B cell (primary cell): ENCODE data around the gene IL34. TPM values are rescaled to one million over a fixed set of nuclear protein-coding genes. Genes with fewer than 3 reads are reported as not detected.

Experiments used
- ATAC-seq: fragments of 200-7000 bp; cut with Tn5 transposase; one replicate; pipeline ENCODE4 v1.10.0; 2021; ENCODE audit warnings: low read depth, mild to moderate bottlenecking, moderate number of reproducible peaks, moderate library complexity
- CTCF ChIA-PET: fragments of 350-600 bp; sonication (Branson Sonifier 250); formaldehyde crosslinking; loops from one replicate; lab custom pipeline; 2021; ENCODE audit warnings: antibody characterized with exemption, inconsistent platforms; lab: Charles Lee
- POLR2A ChIA-PET: fragments of 350-600 bp; sonication (Branson Sonifier 250); formaldehyde crosslinking; loops from one replicate; lab custom pipeline; 2021; ENCODE audit warnings: antibody characterized with exemption; lab: Charles Lee
- DNase-seq: peaks from one replicate; pipeline ENCODE4 v3.0.0; 2013
- H2AFZ ChIP-seq: 2 replicates; pipeline ENCODE4 v1.6.1; 2012; ENCODE audit warnings: mild to moderate bottlenecking, low read depth, low read length; ENCODE audit not compliant: insufficient read depth, poor library complexity, severe bottlenecking
- H3K27ac ChIP-seq, 2 donors: 1 replicate in 1 of 2; 2 replicates in 1 of 2; pipeline ENCODE4 v1.5.1; 2012 to 2013; ENCODE audit warnings: low read length in 2 of 2, mild to moderate bottlenecking in 2 of 2, moderate library complexity in 1 of 2
- H3K27me3 ChIP-seq, 4 experiments: fragments of 200-600 bp in 1 of 4; sonication (generic) in 1 of 4; replicated peaks in 1 of 4; 1 replicate in 2 of 4; 2 replicates in 2 of 4; pipeline versions ENCODE4 v1.6.1 to v1.7.0; 2013 to 2016; ENCODE audit warnings: low read length in 3 of 4, mild to moderate bottlenecking in 2 of 4, mixed read lengths in 1 of 4, moderate library complexity in 1 of 4; ENCODE audit not compliant: insufficient read depth in 4 of 4, control insufficient read depth in 3 of 4; ENCODE audit errors: control extremely low read depth in 1 of 4
- H3K36me3 ChIP-seq, 2 experiments: replicated peaks in 1 of 2; 1 replicate in 1 of 2; 2 replicates in 1 of 2; pipeline versions ENCODE4 v1.6.1 to v1.7.1; 2013; ENCODE audit warnings: low read length in 1 of 2; ENCODE audit not compliant: insufficient read depth in 2 of 2, control insufficient read depth in 1 of 2; ENCODE audit errors: control extremely low read depth in 1 of 2, extremely low read depth in 1 of 2
- H3K4me1 ChIP-seq, 2 donors: fragments of 200-600 bp in 1 of 2; sonication (generic) in 1 of 2; 1 replicate in 1 of 2; 2 replicates in 1 of 2; pipeline versions ENCODE4 v1.5.1 to v1.6.1; 2013 to 2017; ENCODE audit warnings: low read length in 2 of 2; ENCODE audit not compliant: control insufficient read depth in 2 of 2, insufficient read depth in 2 of 2
- H3K4me2 ChIP-seq: replicated peaks from 2 replicates; pipeline ENCODE3; 2012; ENCODE audit warnings: mild to moderate bottlenecking, low read depth, low read length; ENCODE audit not compliant: poor library complexity, severe bottlenecking
- H3K4me3 ChIP-seq, 5 experiments: fragments of 200-600 bp in 1 of 5; sonication (generic) in 1 of 5; 1 replicate in 3 of 5; 2 replicates in 2 of 5; pipeline versions ENCODE4 v1.5.1 to v1.7.0; 2011 to 2016; ENCODE audit warnings: low read length in 4 of 5, mild to moderate bottlenecking in 4 of 5, low read depth in 2 of 5, control low read depth in 1 of 5, moderate library complexity in 1 of 5; ENCODE audit not compliant: insufficient read depth in 1 of 5; ENCODE audit errors: control extremely low read depth in 1 of 5, extremely low read depth in 1 of 5
- H3K79me2 ChIP-seq: fragments of 200-600 bp; sonication (generic); one replicate; pipeline ENCODE4 v1.6.0; 2016; ENCODE audit warnings: low read length; ENCODE audit not compliant: control insufficient read depth, insufficient read depth
- H3K9ac ChIP-seq: fragments of 200-600 bp; sonication (generic); 2 replicates; pipeline ENCODE4 v1.6.1; 2017; ENCODE audit warnings: mild to moderate bottlenecking, low read length, moderate library complexity
- H3K9me3 ChIP-seq, 3 donors: one replicate each; pipeline versions ENCODE4 v1.6.1 to v1.7.1; 2013; ENCODE audit warnings: low read length in 2 of 3; ENCODE audit not compliant: control insufficient read depth in 2 of 3, insufficient read depth in 1 of 3; ENCODE audit errors: control extremely low read depth in 1 of 3
- H4K20me1 ChIP-seq: 2 replicates; pipeline ENCODE4 v1.6.0; 2012; ENCODE audit warnings: mild to moderate bottlenecking, low read length; ENCODE audit not compliant: insufficient read depth, control insufficient read depth, poor library complexity, severe bottlenecking
- H3K27ac Mint-ChIP-seq: one replicate; pipeline ENCODE4 v1.8.0; 2021; ENCODE audit warnings: mixed read lengths
- H3K27me3 Mint-ChIP-seq: one replicate; pipeline ENCODE4 v1.8.0; 2021; ENCODE audit warnings: mixed read lengths
- H3K4me1 Mint-ChIP-seq: one replicate; pipeline ENCODE4 v1.8.0; 2021; ENCODE audit warnings: mixed read lengths
- H3K4me3 Mint-ChIP-seq: one replicate; pipeline ENCODE4 v1.8.0; 2021; ENCODE audit warnings: mixed read lengths
- H3K9me3 Mint-ChIP-seq: one replicate; pipeline ENCODE4 v1.8.0; 2022; ENCODE audit warnings: mixed read lengths; ENCODE audit not compliant: insufficient read depth
- CTCF ChIP-seq: fragments of 200-600 bp; IDR thresholded peaks from one replicate; pipeline ENCODE4 v1.8.0; 2022; ENCODE audit warnings: antibody characterized with exemption, mild to moderate bottlenecking
- EZH2 ChIP-seq: IDR thresholded peaks from 2 replicates; pipeline ENCODE4 v1.6.1; 2012; ENCODE audit warnings: borderline replicate concordance, low read depth, mild to moderate bottlenecking, moderate library complexity, low read length; ENCODE audit not compliant: insufficient read depth, poor library complexity, severe bottlenecking
- WGBS: methylation state at CpG from one replicate; pipeline ENCODE4 v1.1.5; 2013; ENCODE audit warnings: missing lambda C conversion rate; ENCODE audit not compliant: insufficient coverage; 5-methylcytosine and 5-hydroxymethylcytosine counted together
- intact Hi-C: fragments of 100-400 bp; cut with micrococcal nuclease; formaldehyde crosslinking; loops from one replicate; pipeline ENCODE4 v1.10.0; 2022
- polyA plus RNA-seq: library from polyadenylated mRNA; depleted of rRNA; stranded (reverse); fragments of >200 nt; gene quantifications from 2 replicates; pipeline ENCODE4 v1.2.3, GENCODE V29; 2012
- total RNA-seq, 2 donors: library from RNA; stranded (reverse); fragments of 120-200 nt in 1 of 2; gene quantifications; 1 replicate in 1 of 2; 2 replicates in 1 of 2; pipeline versions ENCODE4 v1.2.3 to v1.2.4, GENCODE V29; 2013 to 2022

Gene IL34
- total and polyA plus RNA-seq, 2 donors (not counting 1 experiment from before 2014, with no cell fraction given) = 0.09 TPM; not detected in 1

- ATAC-seq = no peak
Observed at GRCh38 chr16:70680495-70681381, 34.4 kb downstream of the IL34 start.

More at GRCh38 chr16:70680495-70681381, 34.4 kb downstream of the IL34 start:
- Histone ChIP-seq H3K36me3 (no peaks in the 10 kb centered on the region), H3K9me3 (no peaks in the 10 kb centered on the region), H3K4me2 (no peak overlapping the region), H3K4me3 (no peak overlapping the region), H3K27me3 (peaks cover 0 to 25% (median 3%) of the 10 kb centered on the region in 4 experiments), H3K27ac (no peak overlapping the region), H3K4me1 (peaks cover 0 to 4% of the 10 kb centered on the region in 2 donors), H3K9ac (no peak overlapping the region), H2AFZ (no peak overlapping the region), H4K20me1 (no peaks in the 10 kb centered on the region), H3K79me2 (no peaks in the 10 kb centered on the region)
- Mint-ChIP-seq H3K9me3 (no peaks in the 10 kb centered on the region), H3K4me1 (peaks cover 2% of the 10 kb centered on the region), H3K27ac (no peak overlapping the region), H3K27me3 (peaks cover 4% of the 10 kb centered on the region), H3K4me3 (no peak overlapping the region)
- ChIA-PET POLR2A (no interaction called here), CTCF (no interaction called here)
- TF ChIP-seq CTCF (no peak), EZH2 (no peak)
- DNase-seq = no peak
- WGBS = 90% methylated on average over 18 of the region's 18 CpGs
- intact Hi-C loops = no loop called here
